Daoy (cell line): ENCODE results near the gene FGF9. TPM values are rescaled to one million over a fixed set of nuclear protein-coding genes. Genes with fewer than 3 reads are reported as not detected.
A peak's percentile ranks its signal among the peaks of the same experiment; 100 is the strongest.

Experiments
- DNase-seq: peaks from one replicate; pipeline ENCODE4 v3.0.0-alpha.2; 2015; ENCODE audit warnings: low read depth
- total RNA-seq: library from RNA; depleted of rRNA; stranded (reverse); fragments of >200 nt; shearing (Covaris generic); gene quantifications from 2 replicates; pipeline ENCODE4 v1.2.3, GENCODE V29; 2014

The FGF9 gene
- total RNA-seq, 1 experiment from 2014 or later, result 0.74 TPM

DNA sequence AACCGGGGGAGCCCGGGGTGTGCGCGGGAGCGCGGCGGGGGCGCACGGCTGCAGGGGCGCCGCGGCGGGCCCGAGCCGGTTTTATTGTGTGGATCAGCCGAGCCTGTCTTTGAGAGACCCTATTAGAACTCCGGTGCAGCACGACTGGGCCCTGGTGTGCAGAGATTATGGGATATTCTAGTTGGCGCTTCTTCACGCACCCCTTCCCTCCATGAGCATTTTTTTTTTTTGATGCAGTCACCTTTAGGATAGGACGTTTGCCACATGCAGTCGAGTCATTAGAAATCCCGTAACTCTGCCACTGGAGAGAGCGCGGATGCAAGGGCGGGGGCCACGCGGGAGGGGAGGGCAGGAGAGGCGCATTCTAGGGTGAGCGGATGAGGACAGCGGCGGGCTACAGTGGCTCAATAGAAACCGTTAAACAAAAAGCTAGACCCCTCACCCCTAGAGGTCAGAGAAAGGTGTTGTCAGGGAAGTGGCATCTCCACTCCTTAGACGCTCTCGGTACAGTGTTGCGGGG, 3.7 kb downstream of the FGF9 start:
- DNase-seq, result no peak

DNA sequence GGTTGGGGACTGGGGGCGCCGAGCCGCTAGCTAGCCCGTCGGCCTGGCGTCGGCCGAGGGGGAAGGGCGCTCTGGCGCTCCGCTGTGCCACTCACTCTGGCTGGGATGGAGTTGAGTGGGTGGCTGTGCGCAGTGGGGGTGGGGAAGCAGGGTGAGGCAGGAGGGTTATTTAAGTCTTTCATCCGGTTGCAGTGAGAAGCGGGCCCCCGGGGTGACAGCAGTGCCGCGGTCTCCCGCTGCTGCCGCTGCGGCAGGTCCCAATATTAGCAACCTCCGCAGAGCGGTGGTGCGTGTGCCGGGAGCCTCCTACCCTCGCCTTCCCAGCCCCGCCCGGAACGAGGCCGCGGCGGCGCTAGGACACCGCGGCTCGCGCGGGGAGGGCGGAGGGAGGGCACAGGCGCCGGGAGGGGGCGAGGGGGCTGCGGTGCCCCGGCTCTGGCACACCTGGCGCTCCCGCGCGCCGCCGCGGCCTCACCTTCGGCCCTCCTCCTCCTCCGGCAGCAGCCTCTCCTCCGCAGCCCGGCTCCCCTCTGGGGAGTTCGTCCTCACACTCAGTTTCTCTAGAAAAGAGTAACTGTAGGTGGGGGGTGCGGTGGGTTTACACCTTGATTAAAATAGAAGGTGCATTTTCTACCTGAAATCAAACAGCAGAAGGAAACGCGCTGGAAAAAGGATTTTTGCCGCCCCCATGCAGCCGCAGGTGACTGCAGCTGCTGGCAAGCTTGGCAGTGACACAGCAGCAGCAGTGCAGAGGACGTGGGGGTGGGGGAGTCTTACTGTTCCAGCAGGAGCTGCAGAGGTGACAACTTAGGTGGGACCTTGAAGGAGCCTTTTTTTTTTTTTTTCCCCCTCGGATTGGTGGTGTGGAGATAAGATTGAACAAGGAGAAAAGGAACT, 4.5 kb downstream of the FGF9 start:
- no peak for DNase-seq

DNA sequence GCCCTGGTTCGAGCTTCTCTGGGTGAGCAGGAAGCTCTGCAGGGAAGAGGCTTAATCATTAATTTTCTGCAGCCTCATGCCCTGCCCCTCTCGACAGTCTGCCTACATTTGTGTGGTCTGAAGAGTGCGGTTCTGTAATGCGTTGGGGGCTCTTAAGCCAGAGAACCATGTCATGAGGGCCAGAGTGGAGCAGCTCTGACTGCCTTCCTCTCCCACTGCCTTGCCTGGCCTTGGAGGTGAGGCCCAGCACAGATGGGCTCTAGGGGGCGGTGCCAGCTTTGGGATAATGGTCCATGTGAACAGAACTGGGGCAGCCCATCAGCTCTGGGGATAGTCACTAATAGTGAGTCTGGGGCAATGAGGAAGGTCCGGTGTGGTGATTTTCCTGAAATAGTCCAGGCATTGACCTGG, 5.7 kb downstream of the FGF9 start:
- peak; percentile 54 for DNase-seq

DNA sequence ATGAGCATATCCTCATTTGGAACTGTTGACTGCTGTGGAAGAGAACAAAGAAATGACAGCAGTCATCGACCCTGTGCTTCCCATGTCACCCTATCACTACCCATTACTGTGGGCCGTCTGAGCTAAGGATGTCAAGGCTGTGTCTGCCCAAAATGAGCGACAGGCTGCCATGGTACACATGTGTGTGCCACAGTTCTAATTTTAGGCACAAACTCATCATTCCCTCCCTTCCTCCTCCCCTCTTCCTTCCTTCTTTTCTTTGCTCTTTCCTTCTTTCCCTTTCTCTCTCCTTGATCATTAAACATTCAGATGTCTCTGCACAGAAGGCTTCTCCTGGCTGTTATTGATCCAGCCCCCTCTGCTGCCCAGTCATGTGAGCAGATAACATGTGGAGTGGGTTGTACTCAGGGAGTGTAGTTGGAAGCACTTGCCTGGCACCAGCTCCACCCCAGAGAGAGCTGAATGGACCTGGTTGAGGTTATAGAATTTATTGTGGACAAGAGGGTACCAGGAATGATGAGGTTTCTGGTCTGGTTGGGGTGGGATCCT, 6.3 kb downstream of the FGF9 start:
- DNase-seq, result no peak

DNA sequence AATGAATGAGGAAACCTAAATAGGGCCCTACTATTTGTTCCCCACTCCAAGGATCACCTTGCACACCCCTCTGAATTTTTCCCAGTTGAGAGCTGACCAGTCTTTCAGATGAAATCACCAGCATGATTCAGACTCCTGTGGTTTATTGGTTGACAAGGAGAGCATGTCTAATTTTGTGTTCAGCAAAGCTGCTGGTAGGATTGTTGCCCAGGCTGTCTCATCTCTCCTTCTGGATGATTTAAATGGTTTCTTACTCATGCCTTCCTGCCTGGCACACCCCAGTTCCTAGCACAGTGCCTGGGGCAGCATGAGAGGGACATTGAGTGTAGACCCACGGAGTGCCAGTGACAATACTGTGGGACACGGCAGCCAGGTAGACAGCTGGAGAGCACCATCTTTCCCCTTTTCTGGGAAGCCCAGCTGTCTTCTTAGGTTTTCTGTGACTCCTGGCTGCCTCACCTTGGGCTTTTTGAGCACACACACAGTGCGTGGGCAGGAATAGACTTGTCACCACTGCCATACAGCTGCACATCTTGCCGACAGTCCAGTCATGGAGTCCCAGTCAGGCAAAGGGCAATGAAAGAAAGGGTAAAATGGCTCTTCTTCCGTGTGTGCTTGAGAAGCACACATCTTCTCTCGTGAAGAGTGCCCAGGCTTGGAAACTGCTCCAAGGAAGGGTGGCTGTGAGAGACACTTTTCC, 12.3 kb downstream of the FGF9 start:
- peak; percentile 89 for DNase-seq

DNA sequence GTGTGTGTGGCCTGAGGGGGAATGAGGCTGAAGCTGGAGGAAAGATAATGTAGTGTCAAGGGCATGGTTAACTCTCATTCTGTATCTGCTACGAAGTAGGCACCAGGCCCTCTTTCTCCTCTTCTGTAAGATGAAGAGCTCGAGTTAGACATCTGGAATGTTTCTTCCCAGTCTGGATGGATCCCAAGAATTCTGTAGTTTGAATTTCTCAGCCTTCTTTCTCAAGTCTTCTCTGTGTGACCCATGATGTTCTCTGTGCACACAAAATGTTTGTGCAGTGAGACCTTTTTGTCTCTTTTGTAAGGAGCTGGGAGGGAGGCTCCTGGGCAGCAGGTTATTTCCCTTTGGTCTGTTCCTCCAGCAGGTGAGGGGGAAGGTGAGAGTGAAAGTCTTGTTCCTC, 13.7 kb downstream of the FGF9 start:
- DNase-seq, result no peak

DNA sequence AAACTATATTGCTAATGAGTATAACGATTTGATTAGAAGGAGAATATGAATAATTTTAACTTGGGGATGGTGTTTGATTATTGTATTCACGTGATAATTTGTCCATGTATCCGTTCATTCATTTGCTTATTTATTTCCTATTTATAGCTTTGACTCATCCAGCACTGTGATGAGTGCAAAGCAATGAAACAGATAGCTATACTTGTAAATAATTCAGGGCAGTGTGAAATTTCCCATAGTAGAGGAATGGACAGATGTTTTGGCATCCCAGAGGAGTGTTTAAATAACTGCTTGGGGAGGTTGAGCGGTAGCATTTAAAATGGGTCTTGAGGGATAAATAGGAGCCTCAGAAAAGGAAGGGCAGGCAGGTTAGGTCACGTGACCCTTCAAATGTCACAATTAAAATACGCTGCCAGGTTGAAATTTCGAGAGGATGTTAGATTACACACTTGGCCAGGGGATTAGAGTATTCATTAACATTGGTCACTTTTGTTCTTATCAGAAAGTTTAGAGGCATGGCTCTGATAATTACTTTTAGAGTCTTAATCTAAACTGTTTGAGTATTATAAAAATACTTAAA, 14.7 kb downstream of the FGF9 start:
- no peak for DNase-seq

DNA sequence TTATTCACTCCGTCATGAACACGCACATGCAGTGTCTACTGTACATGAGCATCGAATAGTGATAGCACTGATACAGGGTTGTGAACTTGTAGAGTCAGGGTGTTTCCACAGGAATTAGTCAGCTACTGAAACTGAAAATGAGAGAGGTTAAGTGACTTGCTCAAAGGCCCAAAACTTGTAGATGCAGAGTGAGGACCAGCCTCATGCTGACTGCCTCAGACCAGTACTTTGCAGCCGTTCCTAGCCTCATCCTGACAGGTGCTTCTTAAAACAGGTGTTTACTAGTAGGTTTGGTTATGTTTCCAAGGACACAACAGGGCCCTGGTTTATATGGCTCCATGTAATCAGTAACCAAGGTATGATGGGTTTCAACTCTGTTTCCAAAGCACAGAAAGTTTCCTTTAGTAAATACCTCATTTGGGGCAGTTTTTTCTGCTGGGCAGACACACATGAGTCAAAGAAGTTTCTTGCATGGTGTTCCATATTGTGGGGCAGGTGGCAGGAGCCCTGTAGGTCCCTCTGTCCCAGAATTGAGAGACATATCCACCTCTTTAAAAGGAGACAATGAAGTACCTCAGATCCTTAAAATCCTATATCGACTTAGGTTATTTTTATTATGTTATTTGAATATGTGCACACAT, 16.0 kb downstream of the FGF9 start:
- no peak for DNase-seq

DNA sequence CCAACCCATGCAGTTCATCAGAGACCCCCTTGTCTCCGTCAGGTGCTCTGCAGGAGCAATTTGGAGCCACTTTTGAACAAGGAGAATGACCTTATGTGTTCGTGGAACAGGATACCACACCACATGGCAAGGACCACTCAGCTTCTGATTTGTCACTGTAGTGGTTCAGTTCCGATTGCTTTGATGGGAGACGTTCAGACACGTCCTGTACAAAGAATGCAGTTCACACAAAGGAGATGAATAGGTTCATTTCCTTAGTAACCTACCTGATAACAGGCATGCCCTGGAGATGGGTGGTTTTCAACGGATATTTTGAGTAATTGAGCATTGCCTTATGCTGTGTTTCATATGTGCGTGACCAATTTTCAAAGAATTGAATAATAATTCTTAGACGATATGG, 17.2 kb downstream of the FGF9 start:
- peak; percentile 58 for DNase-seq

DNA sequence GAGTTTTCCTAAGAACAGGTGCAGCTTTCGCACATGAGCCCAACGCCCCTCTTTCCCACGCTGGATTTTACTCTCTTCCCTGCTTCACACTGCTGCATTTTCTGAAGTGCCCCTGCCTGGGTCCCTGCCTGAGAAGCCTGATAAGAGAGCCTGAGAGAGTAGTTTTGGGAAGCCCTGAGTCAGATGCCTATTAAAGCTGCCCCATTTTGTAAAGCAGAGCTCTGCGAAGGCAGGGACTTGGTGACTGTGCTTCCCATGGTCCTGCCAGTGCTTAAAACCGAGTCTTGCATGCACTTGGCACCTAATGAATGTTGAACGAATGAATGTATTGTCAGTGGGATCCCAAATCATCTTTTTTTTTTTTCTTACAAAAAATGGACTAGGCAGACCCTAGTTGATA, 18.2 kb downstream of the FGF9 start:
- DNase-seq, result no peak

DNA sequence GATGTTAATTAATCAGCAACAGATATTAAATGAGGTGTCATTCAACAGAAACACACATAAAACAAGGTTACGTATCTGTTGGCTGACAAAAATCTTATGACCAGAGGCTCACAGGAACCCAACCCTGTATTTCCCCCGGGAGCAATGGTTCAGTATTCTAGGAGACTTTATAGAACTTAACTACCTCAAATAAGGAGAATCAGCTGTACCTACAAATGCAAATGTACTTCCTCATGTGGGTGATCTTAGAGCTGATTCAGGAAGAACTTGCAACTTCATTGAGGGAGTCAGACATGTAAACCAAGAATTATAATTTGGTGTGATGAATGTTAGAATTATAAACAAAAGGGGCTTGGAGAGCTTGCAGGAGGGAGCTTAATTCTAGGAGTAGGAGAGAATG, 20.1 kb downstream of the FGF9 start:
- DNase-seq, result no peak

DNA sequence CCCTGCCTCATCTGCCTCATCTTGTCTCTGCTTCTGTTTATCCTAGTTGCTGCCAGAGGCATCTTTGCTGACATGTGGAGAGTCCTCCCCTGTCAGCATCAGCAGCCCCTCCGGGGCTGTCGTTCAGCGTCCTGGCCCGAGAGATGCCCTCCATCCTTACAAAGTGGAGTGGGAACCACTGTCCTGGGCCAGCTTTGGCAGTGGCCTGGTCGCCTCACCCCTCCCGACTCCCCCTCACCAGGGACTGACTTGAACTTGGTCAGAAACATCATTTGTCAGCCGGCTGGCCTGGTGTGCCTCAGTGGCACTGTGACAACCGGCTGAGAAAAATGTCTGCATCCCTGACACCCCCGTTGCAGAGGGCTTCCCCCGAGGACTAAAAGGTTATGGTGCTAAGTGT, 20.6 kb downstream of the FGF9 start:
- no peak for DNase-seq

DNA sequence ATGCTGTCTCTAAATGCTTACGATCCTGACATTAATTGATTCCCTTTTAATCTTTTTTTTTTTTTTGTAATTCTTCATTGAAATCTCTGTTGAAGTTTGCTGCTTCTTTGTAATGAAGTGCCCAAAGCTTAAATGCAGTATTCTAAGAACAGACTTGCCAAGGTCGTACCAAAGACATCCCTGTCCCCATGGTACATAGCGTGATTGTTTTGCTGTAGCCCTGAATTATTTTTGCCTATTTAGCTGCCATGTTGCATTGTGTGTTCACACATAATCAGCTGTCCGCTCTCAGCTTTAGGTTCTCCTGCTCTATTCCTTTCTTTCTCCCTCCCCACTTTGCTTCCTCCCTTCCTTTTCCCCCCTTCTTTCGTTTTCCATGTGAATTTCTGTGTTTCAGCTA, 21.1 kb downstream of the FGF9 start:
- DNase-seq, result no peak

DNA sequence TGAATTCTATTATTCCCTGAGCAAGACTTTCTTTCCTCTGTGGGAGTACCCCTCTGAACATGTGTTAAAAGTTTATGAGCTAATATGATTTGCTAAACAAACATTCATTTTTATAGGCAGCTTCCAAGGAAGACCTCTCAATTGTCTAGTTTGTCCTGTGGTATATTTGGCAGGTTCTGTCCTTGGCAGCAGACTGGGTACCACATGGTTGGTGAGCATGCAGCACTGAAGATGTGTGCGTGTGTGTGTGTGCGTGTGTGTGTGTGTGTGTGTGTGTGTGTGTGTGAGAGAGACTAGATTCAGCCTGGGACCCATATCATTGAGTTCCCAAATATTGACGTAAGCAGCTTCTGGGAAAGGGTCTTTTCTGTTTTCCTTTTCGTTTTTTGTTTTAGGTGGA, 24.0 kb downstream of the FGF9 start:
- DNase-seq, result no peak

DNA sequence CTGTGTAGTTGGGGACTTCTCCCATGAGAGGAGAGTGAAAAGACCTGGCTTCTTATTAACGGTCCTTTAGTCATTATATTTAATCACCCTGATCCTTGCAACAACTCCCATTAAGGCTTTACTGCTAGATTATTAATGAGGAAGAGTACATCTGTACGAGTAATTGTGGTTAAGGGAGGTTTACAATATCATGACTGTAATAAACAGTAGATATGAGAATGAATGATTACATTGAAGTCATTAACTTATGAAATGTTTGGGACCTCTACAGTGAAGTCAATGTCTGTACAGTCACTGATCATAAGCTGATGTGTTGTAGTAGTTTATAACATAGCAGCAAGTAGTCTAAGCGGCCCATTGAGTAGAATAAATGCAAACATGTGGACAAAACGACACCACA, 24.7 kb downstream of the FGF9 start:
- no peak for DNase-seq

DNA sequence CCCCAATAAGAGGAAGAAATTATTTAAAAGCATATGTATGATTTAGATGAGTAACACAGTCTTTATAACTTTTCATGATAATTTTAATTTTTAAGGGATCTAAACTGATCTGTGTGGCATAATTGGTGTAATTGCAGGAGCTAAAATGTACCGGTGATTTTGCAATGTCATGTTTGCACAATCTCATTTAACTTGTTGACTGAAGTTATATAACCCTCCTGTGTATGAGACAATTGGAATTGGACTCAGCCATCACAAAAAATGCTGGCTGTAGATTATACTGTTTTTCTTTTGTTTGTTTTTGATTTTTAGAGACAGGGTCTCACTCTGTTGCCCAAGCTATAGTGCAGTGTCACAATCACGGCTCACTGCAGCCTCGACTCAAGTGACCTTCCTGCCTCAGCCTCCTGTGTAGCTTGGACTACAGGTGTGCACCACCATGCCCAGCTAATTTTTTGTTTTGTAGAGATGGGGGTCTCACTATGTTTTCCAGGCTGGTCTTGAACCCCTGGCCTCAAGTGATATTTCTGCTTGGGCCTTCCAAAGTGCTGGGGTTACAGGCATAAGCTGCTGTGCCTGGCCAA, 26.1 kb downstream of the FGF9 start:
- DNase-seq, result no peak

DNA sequence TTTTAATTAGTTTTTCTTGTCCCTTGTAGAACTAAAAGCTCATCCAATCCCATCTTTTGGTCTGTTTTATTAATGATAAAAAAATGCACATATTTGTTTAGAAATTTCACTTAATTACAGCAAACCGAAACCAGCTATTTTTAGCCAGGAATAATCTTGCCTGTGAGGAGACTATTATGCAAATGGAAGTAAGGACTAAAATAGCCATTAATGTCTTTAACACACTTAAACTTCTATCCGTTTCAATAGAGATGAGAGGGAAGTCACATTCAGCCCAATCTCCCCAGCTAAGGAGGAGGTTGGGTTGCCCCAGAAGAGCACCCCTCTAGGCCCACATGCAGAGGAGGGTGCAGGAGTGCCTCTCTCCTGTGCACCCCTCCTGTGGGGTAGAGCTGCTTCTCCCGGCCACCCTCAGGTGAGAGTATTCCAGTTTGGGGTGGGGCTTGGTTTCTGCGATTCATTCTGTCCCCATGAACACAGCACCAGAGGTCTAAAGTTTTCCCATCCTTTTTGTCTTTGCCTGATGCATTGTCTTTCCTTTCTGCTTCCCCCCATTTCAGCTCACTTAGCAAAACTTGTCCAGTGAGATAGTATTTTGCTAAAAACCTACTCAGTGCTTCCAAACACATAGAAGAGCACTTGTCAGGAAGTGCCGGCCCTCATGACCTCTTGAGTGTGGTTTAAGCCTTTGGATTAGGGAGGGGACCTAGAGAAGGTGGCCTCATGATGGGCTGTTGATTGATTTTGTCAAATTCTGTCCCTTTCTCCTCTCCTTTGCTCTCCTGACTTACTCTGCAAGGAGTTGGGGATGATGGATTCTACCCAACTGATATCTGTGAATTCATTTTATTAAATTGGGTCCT, 28.2 kb downstream of the FGF9 start:
- no peak for DNase-seq

DNA sequence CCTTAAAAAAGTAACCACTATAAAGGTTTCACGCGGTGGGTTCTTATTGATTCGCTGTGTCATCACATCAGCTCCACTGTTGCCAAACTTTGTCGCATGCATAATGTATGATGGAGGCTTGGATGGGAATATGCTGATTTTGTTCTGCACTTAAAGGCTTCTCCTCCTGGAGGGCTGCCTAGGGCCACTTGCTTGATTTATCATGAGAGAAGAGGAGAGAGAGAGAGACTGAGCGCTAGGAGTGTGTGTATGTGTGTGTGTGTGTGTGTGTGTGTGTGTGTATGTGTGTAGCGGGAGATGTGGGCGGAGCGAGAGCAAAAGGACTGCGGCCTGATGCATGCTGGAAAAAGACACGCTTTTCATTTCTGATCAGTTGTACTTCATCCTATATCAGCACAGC, 30.6 kb downstream of the FGF9 start:
- no peak for DNase-seq

DNA sequence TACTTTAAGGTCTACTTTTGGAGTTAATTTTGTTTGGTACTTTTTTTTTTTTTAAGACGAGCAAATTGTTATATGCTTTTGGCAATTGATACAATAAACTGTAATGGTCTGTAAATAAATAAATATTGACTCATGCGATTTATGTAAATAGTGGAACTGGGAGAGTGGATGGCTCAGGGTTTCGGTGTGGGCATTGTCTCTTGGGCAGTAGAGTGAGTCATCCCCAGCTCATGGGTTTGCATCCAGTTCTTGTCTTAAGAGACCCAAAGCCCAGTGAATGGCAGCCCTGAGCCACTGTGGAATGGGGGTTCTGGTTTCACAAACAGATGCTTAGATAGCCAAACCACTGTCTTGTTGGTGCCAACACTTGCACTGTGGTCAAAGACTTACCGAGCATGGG, 33.0 kb downstream of the FGF9 start:
- DNase-seq, result peak; percentile 53

DNA sequence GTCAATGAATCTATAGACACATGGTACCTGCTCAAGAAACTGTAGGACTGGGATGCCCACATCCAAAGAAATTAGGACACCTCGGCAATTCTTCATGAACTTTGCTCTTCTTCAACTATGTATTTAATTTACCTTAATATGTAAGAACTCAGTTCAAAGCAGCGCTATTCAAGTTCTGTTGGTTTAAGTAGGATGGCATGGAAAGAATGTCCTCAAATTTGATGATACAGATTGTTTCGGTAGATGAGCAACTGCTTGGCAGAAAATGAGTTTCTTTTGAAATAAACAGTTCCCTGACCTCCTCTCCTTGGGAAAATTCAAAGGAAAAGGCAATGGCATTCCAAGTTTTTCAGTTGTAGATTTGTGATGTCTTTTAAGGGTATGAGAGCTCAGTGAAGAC, 36.7 kb downstream of the FGF9 start:
- DNase-seq, result no peak

DNA sequence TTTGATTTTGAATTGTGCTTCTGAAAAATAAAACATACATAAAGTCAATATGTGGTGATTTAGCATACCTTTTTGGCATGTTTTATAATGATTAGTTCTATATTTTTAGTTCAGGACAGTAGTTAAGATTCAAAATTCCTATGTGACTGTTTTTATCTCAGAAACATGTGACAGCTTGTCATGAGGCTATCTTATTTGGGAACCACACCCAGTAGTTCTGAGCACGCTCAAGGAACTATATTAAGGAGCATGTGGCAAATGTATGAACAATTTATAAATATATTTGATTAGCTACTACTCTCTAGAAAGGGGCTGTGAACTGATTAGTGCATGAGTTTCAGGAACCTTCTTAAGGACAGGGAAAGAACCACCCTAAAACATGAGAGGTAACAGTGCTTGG, 38.8 kb downstream of the FGF9 start:
- no peak for DNase-seq
